ENCODE data around the gene CHADL. TPM values are rescaled to one million over a fixed set of nuclear protein-coding genes. Genes with fewer than 3 reads are reported as not detected.

The CHADL gene
- total and polyA plus RNA-seq, 9 of the 15 experiments (the other 6 are each of a cell fraction or from before 2014, with no cell fraction given) = not detected

DNA sequence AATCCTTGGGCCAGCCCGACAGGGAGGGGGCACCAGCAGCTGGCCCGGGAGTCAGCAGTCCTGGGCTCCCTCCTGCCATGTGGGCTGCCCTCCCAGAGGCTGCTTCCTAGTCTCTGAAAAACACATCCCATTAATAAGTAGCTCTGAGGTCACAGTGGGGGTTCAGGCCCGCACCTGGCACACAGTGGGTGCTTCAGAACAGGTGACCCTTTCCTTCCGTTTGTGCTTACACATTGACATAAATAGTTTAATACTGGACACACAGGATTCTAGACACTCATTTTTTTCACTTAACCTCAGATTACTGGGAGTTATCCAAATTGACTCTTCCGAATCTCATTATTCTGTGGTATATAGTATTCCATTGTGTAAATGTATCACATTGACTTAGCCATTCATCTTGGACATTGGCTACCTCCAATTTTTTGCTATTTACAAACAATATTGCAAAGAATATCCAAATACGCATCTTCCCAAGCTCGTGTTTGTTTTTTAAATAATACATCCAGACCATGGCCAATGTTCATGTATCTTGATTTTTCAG, 474 bp upstream of the CHADL start (continued):
- TF ChIP-seq ZNF445 (CRISPR knock-in tag; IDR thresholded peaks at IDR 0.05; ENCODE audit: low read depth) = no peak
- no peak for TF ChIP-seq MCM2 (IDR thresholded peaks at IDR 0.05; ENCODE audit: low read depth)
- TF ChIP-seq, protein P1, sequence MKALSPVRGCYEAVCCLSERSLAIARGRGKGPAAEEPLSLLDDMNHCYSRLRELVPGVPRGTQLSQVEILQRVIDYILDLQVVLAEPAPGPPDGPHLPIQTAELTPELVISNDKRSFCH (CRISPR knock-in tag; IDR thresholded peaks at IDR 0.05) = no peak
- TF ChIP-seq, protein P1 (tag; IDR thresholded peaks at IDR 0.05) = no peak

GRCh38 chr22:41239443-41240128, 1.1 kb downstream of the CHADL start:
- no peaks in the 10 kb centered on the region for H3K9me1 ChIP-seq (ENCODE audit: control insufficient read depth, insufficient read depth, low read length)
- H3K36me3 ChIP-seq (ENCODE audit: control insufficient read depth, insufficient read depth, low read length) = no peaks in the 10 kb centered on the region; the same call in 2 of the 3 replicates
- peaks cover 0 to 35% of the 10 kb centered on the region in 2 experiments; a peak in 2 of 5 replicates for H3K4me1 ChIP-seq (replicated peaks in 1 of 2; ENCODE audit: control insufficient read depth in 2 of 2, insufficient read depth in 2 of 2, low read length in 2 of 2)
- in situ Hi-C loops (cut with MboI) (no loop called here), intact Hi-C loops (cut with micrococcal nuclease) (no loop called here)
- H3K9me3 ChIP-seq (replicated peaks; ENCODE audit: control insufficient read depth, insufficient read depth, low read depth, low read length) = no peaks in the 10 kb centered on the region
- H2AFZ ChIP-seq (ENCODE audit: low read depth, low read length) = no peak overlapping the region
- ChIA-PET POLR2A (interaction anchor here (0.5 kb wide), 1 partner anchor 29 kb away, joined by 3 read pairs; no protein-coding TSS in a partner anchor), CTCF (ENCODE audit: low intra/inter-chr PET ratio) (no interaction called here)
- no peak overlapping the region for H3K4me3 ChIP-seq
- FAIRE-seq = no peak
- TF ChIP-seq POLR2G (IDR thresholded peaks at IDR 0.05; ENCODE audit: low read depth, low read length) (peak; percentile 31; the same call in 1 of the 2 replicates), U2AF1 (optimal IDR thresholded peaks at IDR 0.05; ENCODE audit: low read depth, low read length) (no peak), SMAD2 (IDR thresholded peaks at IDR 0.05; ENCODE audit: low read depth, low read length) (no peak), EP400 (IDR thresholded peaks at IDR 0.05) (no peak)
- H3K4me2 ChIP-seq (ENCODE audit: insufficient read depth, low read length) = no peak overlapping the region
- no peaks in the 10 kb centered on the region for H3K27me3 ChIP-seq (ENCODE audit: control insufficient read depth in 2 of 2, insufficient read depth in 2 of 2, low read length in 2 of 2)
- 77% methylated on average over 9 of the region's 16 CpGs for WGBS (ENCODE audit: insufficient coverage, low coverage, missing lambda C conversion rate)
- no peak for ATAC-seq
- no TSS peak for BruUV-seq (replicated peaks)
- no peak overlapping the region; a peak in 1 of 4 replicates for H3K9ac ChIP-seq (ENCODE audit: insufficient read depth in 1 of 2, low read depth in 2 of 2, low read length in 2 of 2)
- no peak overlapping the region for H3K27ac ChIP-seq (ENCODE audit: extremely low read depth, low read depth, low read length)
- no peaks in the 10 kb centered on the region for H4K20me1 ChIP-seq (replicated peaks; ENCODE audit: control insufficient read depth, insufficient read depth, low read length)
- H3K79me2 ChIP-seq (ENCODE audit: control insufficient read depth, insufficient read depth, low read length) = no peaks in the 10 kb centered on the region
- DNase-seq (ENCODE audit: extremely low read depth in 1 of 4, low spot score in 3 of 4) = no peak
